Measurements from ENCODE around the gene IL17REL.

IL17REL gene

GRCh38 chr22:49953027-49953679, 59.4 kb downstream of the IL17REL start:
- TF ChIP-seq POLR2AphosphoS5 (IDR thresholded peaks at IDR 0.05; ENCODE audit: low read depth) (no peak), REST (IDR thresholded peaks at IDR 0.05; ENCODE audit: insufficient replicate concordance, low read depth) (no peak), CTCF (IDR thresholded peaks at IDR 0.05; ENCODE audit: insufficient read depth, low read length) (no peak), GABPA (IDR thresholded peaks at IDR 0.05; ENCODE audit: low read depth) (no peak), SPI1 (IDR thresholded peaks at IDR 0.05; ENCODE audit: borderline replicate concordance, low read depth) (peak; percentile 88)
- H3K27me3 ChIP-seq (ENCODE audit: insufficient read depth, poor library complexity, severe bottlenecking), result no peaks in the 10 kb centered on the region
- DNase-seq (ENCODE audit: low read depth in 1 of 2, low spot score in 1 of 2), result peak in 1 of 2 experiments; percentile 33
- no peak overlapping the region for H3K4me3 ChIP-seq (replicated peaks; ENCODE audit: insufficient read depth, low read length)
- no peak overlapping the region; the same call in 1 of the 2 replicates for H3K27ac ChIP-seq (replicated peaks)

GRCh38 chr22:49951986-49952896, 60.3 kb downstream of the IL17REL start:
- no peak overlapping the region for H3K27ac ChIP-seq (replicated peaks)
- H3K4me3 ChIP-seq (replicated peaks; ENCODE audit: insufficient read depth, low read length), result no peak overlapping the region
- DNase-seq (ENCODE audit: low read depth in 1 of 2, low spot score in 1 of 2), result no peak

More at GRCh38 chr22:49951986-49952896, 60.3 kb downstream of the IL17REL start:
- TF ChIP-seq POLR2AphosphoS5 (IDR thresholded peaks at IDR 0.05; ENCODE audit: low read depth) (no peak), GABPA (IDR thresholded peaks at IDR 0.05; ENCODE audit: low read depth) (no peak), REST (IDR thresholded peaks at IDR 0.05; ENCODE audit: insufficient replicate concordance, low read depth) (no peak), CTCF (IDR thresholded peaks at IDR 0.05; ENCODE audit: insufficient read depth, low read length) (no peak), SPI1 (IDR thresholded peaks at IDR 0.05; ENCODE audit: borderline replicate concordance, low read depth) (no peak)
- H3K27me3 ChIP-seq (ENCODE audit: insufficient read depth, poor library complexity, severe bottlenecking), result no peaks in the 10 kb centered on the region

Data from HL-60 (cell line).